GM19438 (cell line): ENCODE results near the gene MLLT3.

Experiments used
- ATAC-seq: cut with Tn5 transposase; IDR thresholded peaks from one replicate; pipeline ENCODE4 v1.9.1; 2021; ENCODE audit warnings: low read depth; ENCODE audit not compliant: unreplicated experiment

Gene MLLT3

DNA sequence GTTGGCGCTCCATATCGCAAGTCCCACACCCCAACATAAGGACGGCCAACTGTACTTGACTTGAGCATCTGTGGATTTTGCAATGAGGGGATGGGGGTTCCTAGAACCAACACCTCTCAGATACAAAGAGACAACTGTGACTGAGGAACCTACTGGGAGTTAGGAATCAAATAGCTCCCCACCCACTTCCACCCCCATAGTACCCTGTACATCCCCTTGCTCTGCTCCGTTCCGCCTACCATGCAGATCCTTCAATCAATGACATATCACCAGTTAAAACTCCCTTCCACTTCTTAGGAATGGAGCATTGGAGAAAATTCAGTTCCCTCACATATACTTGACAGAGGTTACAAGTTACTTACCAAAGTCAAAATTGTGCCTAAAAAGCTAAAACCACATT, 140.9 kb downstream of the MLLT3 start:
- no peak for ATAC-seq

GRCh38 chr9:20480249-20480648, 142.1 kb downstream of the MLLT3 start:
- no peak for ATAC-seq

DNA sequence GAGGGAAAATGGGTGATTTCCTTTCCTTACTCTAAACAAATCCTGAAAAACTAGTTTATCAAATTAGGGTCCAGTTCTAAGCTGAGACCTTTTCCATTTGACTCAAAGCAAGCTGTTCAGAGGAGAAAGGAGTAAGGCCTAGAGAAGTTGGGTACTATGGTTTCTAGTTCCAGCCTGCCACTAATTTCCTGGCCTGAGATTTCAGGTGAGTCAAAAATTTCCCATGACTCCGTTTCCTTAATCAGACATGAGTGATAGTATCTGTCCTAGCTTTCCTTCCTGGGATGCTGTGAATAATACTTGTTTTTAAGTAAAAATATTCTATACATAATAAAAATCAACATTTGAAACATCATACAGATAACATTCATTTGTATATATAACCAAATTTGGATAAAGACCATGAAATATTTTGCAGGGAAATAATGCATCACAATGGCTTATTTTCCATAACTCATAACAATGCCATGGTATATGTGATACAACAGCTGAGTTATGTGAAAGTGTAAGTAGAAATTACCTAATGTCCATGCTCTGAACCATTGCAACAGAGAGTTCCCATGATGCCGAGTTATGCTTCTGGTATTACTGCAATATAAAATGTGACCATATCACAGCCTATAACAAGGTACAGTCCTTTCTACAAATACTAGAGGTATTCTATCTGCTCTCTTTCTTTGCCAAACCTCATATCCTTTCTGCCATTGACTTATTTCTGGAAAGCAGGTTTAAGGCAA, 142.7 kb downstream of the MLLT3 start:
- no peak for ATAC-seq

DNA sequence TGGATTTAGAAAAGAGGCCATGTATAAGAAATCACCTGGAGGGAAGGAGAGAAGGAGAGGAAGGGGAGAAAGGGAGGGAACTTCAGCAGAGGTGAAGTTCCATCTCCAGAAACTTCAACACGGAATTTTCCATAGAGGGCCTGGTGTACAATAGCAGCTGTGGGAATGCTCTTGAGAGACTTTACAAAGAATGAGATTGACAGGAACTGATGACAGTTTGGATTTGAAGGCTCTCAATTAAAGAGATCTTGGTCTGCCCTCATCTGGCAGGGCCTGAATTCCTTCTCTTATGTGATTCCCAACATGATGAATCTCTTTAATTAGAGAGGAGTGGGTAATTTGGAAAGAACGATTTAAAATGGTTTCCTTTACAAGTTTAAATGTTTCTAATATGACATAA, 143.5 kb downstream of the MLLT3 start:
- no peak for ATAC-seq

- ATAC-seq: no peak
Observed at GRCh38 chr9:20477940-20478620, 144.2 kb downstream of the MLLT3 start.

- ATAC-seq: no peak
Observed at GRCh38 chr9:20476912-20477521, 145.3 kb downstream of the MLLT3 start.

GRCh38 chr9:20474496-20474895, 147.8 kb downstream of the MLLT3 start:
- no peak for ATAC-seq

DNA sequence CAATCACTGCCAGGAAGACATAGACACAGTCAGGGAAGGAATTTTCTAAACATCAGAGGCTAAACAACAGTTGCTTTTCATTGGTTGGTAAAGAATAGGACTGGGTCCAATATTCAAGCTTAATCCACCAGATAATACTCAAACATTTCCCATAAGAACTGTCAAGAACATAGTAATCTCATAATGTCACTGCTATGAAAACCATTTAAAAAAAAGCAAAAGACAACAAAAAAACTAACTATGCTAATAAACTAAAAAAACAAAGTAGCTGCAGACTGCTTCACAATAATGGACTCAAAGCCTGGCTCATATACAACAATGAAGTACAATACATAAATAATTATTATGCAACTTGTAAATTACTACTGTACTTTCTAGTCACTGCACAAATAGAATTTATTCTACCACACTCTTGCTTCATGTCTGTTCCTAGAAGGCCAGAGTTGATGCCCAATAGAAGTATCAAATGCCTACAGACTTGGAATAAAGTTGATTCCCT, 148.7 kb downstream of the MLLT3 start:
- ATAC-seq: no peak

GRCh38 chr9:20472342-20473045, 149.8 kb downstream of the MLLT3 start:
- ATAC-seq: no peak

- no peak for ATAC-seq
Observed at GRCh38 chr9:20466328-20467008, 155.8 kb downstream of the MLLT3 start.

DNA sequence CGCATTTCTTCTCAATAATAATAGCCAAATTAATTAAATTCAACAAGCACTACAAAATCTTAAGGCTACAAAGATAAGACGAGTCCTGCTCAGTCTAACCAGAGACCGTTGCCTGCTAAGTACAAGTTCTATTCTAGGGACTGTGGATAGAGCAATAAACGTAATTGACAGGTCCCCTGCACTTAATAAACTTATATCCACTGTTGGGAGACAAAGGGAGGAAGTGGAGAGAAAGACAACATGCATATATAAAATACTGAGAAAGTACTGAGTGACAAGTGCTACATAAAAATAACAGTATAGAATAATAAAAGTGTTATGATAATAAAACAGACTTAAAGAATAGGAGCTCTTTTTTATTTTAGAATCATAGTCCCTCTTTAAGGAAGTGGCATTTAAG, 158.1 kb downstream of the MLLT3 start:
- ATAC-seq: no peak

- ATAC-seq: no peak
Observed at GRCh38 chr9:20463823-20464222, 158.5 kb downstream of the MLLT3 start.

DNA sequence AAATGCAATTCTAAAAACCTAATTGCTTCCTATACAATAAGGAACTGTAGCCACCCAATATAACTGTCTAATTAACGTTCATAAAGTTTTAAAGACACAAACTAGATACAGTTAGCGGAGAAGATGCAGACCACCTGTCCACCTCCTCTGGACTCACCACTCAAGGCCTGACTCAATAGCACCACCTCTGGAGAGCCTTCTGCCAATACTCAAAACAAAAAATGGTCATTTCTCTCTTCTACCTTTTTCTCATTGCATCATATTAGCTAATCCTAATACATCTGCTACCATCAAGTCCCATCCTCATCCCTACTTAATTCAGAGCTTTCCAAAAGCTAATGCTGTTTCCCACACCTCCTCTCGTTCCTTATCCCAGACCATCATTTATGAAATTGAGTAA, 159.9 kb downstream of the MLLT3 start:
- no peak for ATAC-seq

- ATAC-seq: no peak
Observed at GRCh38 chr9:20447291-20447690, 175.0 kb downstream of the MLLT3 start.

DNA sequence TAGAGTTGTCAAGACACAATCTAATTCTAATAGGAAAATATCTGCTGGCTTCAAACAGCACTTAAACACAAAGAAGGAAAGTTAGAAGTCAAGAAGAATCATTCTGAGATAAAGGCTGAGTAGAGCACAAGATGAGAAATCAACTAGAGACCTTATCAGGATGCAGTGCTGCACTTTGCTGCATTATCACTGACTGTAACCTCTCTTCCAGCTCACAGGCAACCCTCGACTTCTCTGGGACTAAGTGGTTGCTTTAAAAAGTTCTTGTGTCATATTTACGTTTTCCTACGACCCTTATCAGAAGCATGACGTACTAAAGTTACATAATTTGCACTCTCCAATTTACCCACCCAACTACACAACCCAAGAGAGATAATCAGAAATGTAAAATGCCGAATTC, 176.1 kb downstream of the MLLT3 start:
- no peak for ATAC-seq

GRCh38 chr9:20442461-20443319, 179.6 kb downstream of the MLLT3 start:
- ATAC-seq: no peak

DNA sequence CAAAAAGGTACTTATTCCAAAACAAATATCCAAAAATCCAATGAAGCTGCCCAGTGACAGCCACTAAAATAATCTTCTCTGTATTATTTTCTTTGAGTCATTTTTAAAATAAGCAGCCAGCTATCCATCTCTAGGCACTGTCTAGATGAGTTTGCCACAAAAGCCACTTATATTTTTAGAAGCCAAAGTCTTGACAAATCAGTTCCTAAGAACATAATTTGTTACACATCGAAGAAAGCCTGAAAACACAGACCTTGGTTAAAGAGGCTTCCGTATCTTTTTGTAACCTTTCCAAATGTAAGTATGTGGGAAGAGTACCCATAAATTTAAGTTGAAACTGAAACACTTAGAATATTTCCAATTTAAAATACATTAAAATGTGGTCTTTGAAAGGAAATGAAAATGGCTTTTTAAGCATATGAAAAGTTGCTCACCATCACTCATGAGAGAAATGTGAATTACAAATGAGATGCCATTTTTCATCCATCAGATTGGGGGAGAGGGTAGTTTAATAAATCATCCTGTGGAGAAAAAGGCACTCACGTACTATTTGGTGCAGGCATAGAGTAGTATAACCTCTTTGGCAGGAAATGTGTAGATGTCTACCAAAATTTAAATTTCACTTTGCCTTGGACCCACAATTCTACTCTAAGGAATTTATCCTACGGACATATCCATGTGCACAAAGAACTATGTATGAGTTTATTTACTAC, 180.4 kb downstream of the MLLT3 start:
- no peak for ATAC-seq

- ATAC-seq: no peak
Observed at GRCh38 chr9:20441166-20441565, 181.1 kb downstream of the MLLT3 start.

DNA sequence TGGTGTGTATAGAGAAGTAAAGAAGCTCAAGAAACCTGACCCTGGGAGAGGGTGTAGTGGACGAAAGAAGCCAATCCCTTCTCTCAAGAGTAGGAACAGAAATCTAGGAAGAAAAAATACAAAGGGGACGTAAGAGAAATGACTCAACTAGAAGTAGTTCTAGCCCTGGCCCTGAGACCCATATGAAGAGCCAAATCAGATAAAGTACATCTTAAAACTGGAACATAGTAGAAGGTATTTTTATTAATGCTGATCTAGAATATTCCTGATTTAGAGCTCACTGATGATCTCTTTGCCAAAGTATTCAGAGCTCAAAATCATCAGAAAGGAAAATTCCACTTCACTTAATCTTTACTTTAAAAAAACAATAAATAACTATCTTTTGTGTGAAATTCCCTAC, 184.8 kb downstream of the MLLT3 start:
- no peak for ATAC-seq
